Testis (tissue), 2 donors: ENCODE results near the gene KLHL3.

Source experiments
- CTCF ChIP-seq, 3 experiments: fragments of 450-650 bp in 2 of 3; fragments of 200-600 bp in 1 of 3; sonication (generic) in 1 of 3; IDR thresholded peaks; one replicate each; pipeline ENCODE4 v1.5.1; 2016 to 2019; ENCODE audit warnings: antibody characterized with exemption in 3 of 3, mild to moderate bottlenecking in 2 of 3, moderate library complexity in 1 of 3
- POLR2A ChIP-seq: fragments of 450-650 bp; IDR thresholded peaks from one replicate; pipeline ENCODE4 v1.6.1; 2017; ENCODE audit warnings: antibody characterized with exemption, mild to moderate bottlenecking, moderate library complexity

GRCh38 chr5:137657073-137657472 lies 78.8 kb downstream of the KLHL3 start:
- TF ChIP-seq POLR2A: no peak
- no peak for TF ChIP-seq CTCF (IDR thresholded peaks at IDR 0.05)
